NB4 (cell line): ENCODE results near the gene PTCH1.

Source experiments
- POLR2A ChIP-seq: IDR thresholded peaks from 2 replicates; pipeline ENCODE4 v1.6.1; 2011; ENCODE audit warnings: mild to moderate bottlenecking; ENCODE audit not compliant: insufficient read length; ENCODE audit errors: extremely low read depth
- TF ChIP-seq, protein P1 (sequence below): IDR thresholded peaks from one replicate; pipeline ENCODE4 v1.5.1; 2012; ENCODE audit warnings: low read depth, low read length
- TF ChIP-seq, protein P2 (sequence below): IDR thresholded peaks from 2 replicates; pipeline ENCODE4 v1.6.1; 2011; ENCODE audit warnings: low read depth, low read length

DNA sequence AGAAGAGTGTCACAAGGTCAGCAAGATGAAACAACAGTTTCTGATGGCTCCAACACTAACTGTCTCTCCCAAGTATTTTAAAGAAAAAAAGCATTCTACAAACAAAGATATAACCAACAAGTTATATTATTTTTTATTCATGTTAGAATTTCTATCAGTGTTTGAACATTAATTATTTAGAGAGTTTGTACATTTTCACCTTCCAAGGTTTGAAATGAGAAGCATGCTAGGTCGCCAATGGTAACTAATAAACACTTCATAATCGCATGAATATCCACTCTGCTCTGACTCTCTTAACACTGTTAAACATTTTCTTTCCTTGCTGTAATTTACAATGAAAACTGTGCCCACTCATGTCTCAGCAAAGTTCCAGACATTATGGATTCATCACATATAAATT lies 73.5 kb downstream of the PTCH1 start:
- TF ChIP-seq POLR2A, result no peak
- TF ChIP-seq, protein P1, sequence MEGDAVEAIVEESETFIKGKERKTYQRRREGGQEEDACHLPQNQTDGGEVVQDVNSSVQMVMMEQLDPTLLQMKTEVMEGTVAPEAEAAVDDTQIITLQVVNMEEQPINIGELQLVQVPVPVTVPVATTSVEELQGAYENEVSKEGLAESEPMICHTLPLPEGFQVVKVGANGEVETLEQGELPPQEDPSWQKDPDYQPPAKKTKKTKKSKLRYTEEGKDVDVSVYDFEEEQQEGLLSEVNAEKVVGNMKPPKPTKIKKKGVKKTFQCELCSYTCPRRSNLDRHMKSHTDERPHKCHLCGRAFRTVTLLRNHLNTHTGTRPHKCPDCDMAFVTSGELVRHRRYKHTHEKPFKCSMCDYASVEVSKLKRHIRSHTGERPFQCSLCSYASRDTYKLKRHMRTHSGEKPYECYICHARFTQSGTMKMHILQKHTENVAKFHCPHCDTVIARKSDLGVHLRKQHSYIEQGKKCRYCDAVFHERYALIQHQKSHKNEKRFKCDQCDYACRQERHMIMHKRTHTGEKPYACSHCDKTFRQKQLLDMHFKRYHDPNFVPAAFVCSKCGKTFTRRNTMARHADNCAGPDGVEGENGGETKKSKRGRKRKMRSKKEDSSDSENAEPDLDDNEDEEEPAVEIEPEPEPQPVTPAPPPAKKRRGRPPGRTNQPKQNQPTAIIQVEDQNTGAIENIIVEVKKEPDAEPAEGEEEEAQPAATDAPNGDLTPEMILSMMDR, result no peak
- TF ChIP-seq, protein P2, sequence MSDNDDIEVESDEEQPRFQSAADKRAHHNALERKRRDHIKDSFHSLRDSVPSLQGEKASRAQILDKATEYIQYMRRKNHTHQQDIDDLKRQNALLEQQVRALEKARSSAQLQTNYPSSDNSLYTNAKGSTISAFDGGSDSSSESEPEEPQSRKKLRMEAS, result no peak
